Pancreas (tissue), 10 donors: ENCODE measurements around the gene TMEM106A. TPM values are rescaled to one million over a fixed set of nuclear protein-coding genes. Genes with fewer than 3 reads are reported as not detected.

Experiments used
- ATAC-seq, 4 donors: fragments of 200-7000 bp; cut with Tn5 transposase; one replicate each; pipeline versions ENCODE4 v1.8.0 to v1.9.1; 2020; ENCODE audit warnings: mild to moderate bottlenecking in 4 of 4, moderate library complexity in 4 of 4
- DNase-seq, 6 donors: peaks; one replicate each; pipeline ENCODE4 v3.0.0-alpha.2; 2020
- FAIRE-seq: peaks from 2 replicates; lab custom pipeline; 2012; peaks lifted over from hg19 to GRCh38; lab: Jason Lieb, UNC
- H3K27ac ChIP-seq, 4 donors: fragments of 200-600 bp; sonication (generic); 1 replicate in 3 of 4; 2 replicates in 1 of 4; pipeline versions ENCODE4 v1.5.0 to v1.8.0; 2020
- H3K27me3 ChIP-seq, 4 donors: fragments of 200-600 bp; one replicate each; pipeline ENCODE4 v1.8.0; 2021
- H3K36me3 ChIP-seq, 3 donors: fragments of 200-600 bp; sonication (generic) in 1 of 3; one replicate each; pipeline versions ENCODE4 v1.5.0 to v1.8.0; 2020 to 2021
- H3K4me1 ChIP-seq, 3 donors: fragments of 200-600 bp; one replicate each; pipeline ENCODE4 v1.8.0; 2021
- H3K4me3 ChIP-seq, 4 donors: fragments of 200-600 bp; sonication (generic) in 2 of 4; one replicate each; pipeline versions ENCODE4 v1.5.0 to v1.8.0; 2020 to 2021
- H3K9me3 ChIP-seq, 4 donors: fragments of 200-600 bp; one replicate each; pipeline ENCODE4 v1.8.0; 2021
- CTCF ChIP-seq, 4 donors: fragments of 200-600 bp; sonication (generic) in 3 of 4; IDR thresholded peaks; one replicate each; pipeline versions ENCODE4 v1.5.0 to v1.8.0; 2021; ENCODE audit warnings: antibody characterized with exemption in 4 of 4
- WGBS, 2 donors: extraction: QIAGEN DNeasy Blood & Tissue Kit; methylation state at CpG; one replicate each; pipeline ENCODE4 v1.1.7; 2013; 5-methylcytosine and 5-hydroxymethylcytosine counted together
- intact Hi-C, 3 donors: fragments of 100-400 bp; cut with DNase I; formaldehyde crosslinking; loops; one replicate each; pipeline versions ENCODE4 v1.11.1 to v1.14.2; 2022
- polyA plus RNA-seq, 2 donors: library from polyadenylated mRNA; stranded (reverse); fragments of 200-250 nt; gene quantifications; one replicate each; pipeline ENCODE4 v1.2.3, GENCODE V29; 2013
- total RNA-seq, 6 donors: library from RNA; stranded (reverse); fragmentation: NEBNext Ultra II Directional in 4 of 6; extraction: Animal tissue kit (Norgen Biotek cat#: 25700) in 4 of 6; gene quantifications; one replicate each; pipeline versions ENCODE4 v1.2.1 to v1.2.4, GENCODE V29; 2021 to 2023
- donor health status: healthy with polysubstance abuse.
- donor health status: DM: no; HTN: no; CAD: no; lungs with moderate emphysema.
- donor health status: DM: no; HTN: no; CAD: no.
- donor health status: control.
- donor health status: control.
- donor health status: Bipolar disorder and iron deficiency.
- donor health status: DM: yes; HTN: yes; CAD: no.
- donor health status: DM: no; HTN: no; CAD: no.
- donor health status: DM: no; HTN: no; CAD: no.
- donor health status: DM: yes; HTN: yes; CAD: no.

Gene TMEM106A
- total and polyA plus RNA-seq, 8 donors: 1.4 to 7.9 (median 4.4) TPM

GRCh38 chr17:43219001-43219400 is 7.3 kb downstream of the TMEM106A start:
- 89 to 94% methylated on average over 2 of the region's 2 CpGs for WGBS, 2 donors
- Histone ChIP-seq H3K4me3 (no peak overlapping the region), H3K27ac (no peak overlapping the region), H3K4me1 (peaks cover 6 to 11% (median 11%) of the 10 kb centered on the region in 3 donors), H3K36me3 (no peaks in the 10 kb centered on the region), H3K27me3 (no peaks in the 10 kb centered on the region), H3K9me3 (no peaks in the 10 kb centered on the region)
- FAIRE-seq (no peak), DNase-seq (peak in 1 of 6 donors; percentile 3), ATAC-seq (no peak)
- intact Hi-C loops: loop anchor here in 1 of 3 donors (10.0 kb wide), 1 partner anchor 214 kb away; the partner anchor contains the start of gene IFI35
- TF ChIP-seq CTCF (IDR thresholded peaks at IDR 0.05): no peak

GRCh38 chr17:43219746-43220380 is 8.2 kb downstream of the TMEM106A start:
- Histone ChIP-seq H3K27ac (no peak overlapping the region), H3K36me3 (no peaks in the 10 kb centered on the region), H3K4me3 (no peak overlapping the region), H3K9me3 (no peaks in the 10 kb centered on the region), H3K27me3 (no peaks in the 10 kb centered on the region), H3K4me1 (peaks cover 6 to 11% (median 11%) of the 10 kb centered on the region in 3 donors)
- TF ChIP-seq CTCF (IDR thresholded peaks at IDR 0.05): no peak
- ATAC-seq: no peak
- no peak for FAIRE-seq
- intact Hi-C loops: loop anchor here in 1 of 3 donors (5.0 to 10.0 kb wide), 2 partner anchors 97 to 215 kb away; partner anchors contain the start of gene IFI35
- WGBS, 2 donors: 79 to 85% methylated on average over 8 of the region's 8 CpGs
- peak in 1 of 6 donors; percentile 6 for DNase-seq

- Histone ChIP-seq H3K4me3 (no peak overlapping the region), H3K36me3 (no peaks in the 10 kb centered on the region), H3K27ac (no peak overlapping the region), H3K4me1 (peaks cover 6 to 11% (median 11%) of the 10 kb centered on the region in 3 donors), H3K27me3 (no peaks in the 10 kb centered on the region), H3K9me3 (no peaks in the 10 kb centered on the region)
- ATAC-seq: no peak
- DNase-seq: peak in 1 of 6 donors; percentile 3
- 89 to 91% methylated on average over 9 of the region's 9 CpGs for WGBS, 2 donors
- TF ChIP-seq CTCF (IDR thresholded peaks at IDR 0.05): no peak
- no peak for FAIRE-seq
- intact Hi-C loops: loop anchor here in 1 of 3 donors (5.0 kb wide), 1 partner anchor 97 kb away; no protein-coding TSS in a partner anchor
These were observed 8.9 kb downstream of the TMEM106A start for GRCh38 chr17:43220511-43221125.

GRCh38 chr17:43224146-43224705 is 12.6 kb downstream of the TMEM106A start:
- Histone ChIP-seq H3K4me3 (no peak overlapping the region), H3K9me3 (no peaks in the 10 kb centered on the region), H3K4me1 (no peaks in the 10 kb centered on the region), H3K36me3 (no peaks in the 10 kb centered on the region), H3K27me3 (no peaks in the 10 kb centered on the region), H3K27ac (no peak overlapping the region)
- 89 to 94% methylated on average over 7 of the region's 7 CpGs for WGBS, 2 donors
- intact Hi-C loops: loop anchor here in 1 of 3 donors (5.0 kb wide), 1 partner anchor 93 kb away; no protein-coding TSS in a partner anchor
- ATAC-seq (no peak), FAIRE-seq (no peak), DNase-seq (peak in 1 of 6 donors; percentile 2)
- TF ChIP-seq CTCF (IDR thresholded peaks at IDR 0.05): no peak
